ENCODE measurements around the gene LAMTOR5. TPM values are rescaled to one million over a fixed set of nuclear protein-coding genes. Genes with fewer than 3 reads are reported as not detected.

Gene LAMTOR5
- total RNA-seq, 4 donors from 2014 or later, result 46.1 to 119 (median 80.2) TPM

DNA sequence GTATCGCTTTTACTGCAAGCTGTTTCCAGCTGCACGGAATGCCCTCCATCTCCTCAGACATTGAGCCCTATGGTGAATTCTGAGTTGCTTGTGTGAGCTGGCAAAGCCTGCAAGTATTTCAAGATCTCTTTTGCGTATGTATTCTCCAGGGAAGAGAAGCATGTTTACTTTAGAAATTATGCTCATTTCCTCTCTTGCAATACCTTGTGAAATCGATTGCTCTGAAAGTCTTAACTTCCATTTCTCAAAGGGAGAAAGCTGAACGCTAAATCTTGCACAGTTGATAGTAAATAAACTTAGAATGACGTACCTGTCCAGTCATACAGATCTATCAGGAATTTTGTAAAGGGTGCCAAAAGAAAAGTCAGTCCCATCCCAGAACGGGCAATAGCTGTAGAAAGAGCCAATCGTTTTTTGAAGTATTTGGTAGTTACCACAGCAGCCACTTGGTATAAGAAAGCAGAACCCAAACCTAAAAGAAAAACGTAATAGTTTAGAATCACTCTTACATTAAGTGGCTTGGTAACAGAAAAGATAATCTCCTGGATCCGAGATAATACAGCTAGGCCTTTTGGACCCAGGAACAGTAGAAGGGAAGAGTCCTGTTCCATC, 26.7 kb downstream of the LAMTOR5 start:
- no peak overlapping the region for H3K4me3 ChIP-seq (replicated peaks in 1 of 3)
- H3K36me3 ChIP-seq, result peaks cover 4 to 7% of the 10 kb centered on the region in 2 donors
- H3K9me3 ChIP-seq, result no peaks in the 10 kb centered on the region
- H3K4me1 ChIP-seq, result no peaks in the 10 kb centered on the region
- DNase-seq, result no peak
- H3K27ac ChIP-seq, result no peak overlapping the region
- TF ChIP-seq, protein P1, sequence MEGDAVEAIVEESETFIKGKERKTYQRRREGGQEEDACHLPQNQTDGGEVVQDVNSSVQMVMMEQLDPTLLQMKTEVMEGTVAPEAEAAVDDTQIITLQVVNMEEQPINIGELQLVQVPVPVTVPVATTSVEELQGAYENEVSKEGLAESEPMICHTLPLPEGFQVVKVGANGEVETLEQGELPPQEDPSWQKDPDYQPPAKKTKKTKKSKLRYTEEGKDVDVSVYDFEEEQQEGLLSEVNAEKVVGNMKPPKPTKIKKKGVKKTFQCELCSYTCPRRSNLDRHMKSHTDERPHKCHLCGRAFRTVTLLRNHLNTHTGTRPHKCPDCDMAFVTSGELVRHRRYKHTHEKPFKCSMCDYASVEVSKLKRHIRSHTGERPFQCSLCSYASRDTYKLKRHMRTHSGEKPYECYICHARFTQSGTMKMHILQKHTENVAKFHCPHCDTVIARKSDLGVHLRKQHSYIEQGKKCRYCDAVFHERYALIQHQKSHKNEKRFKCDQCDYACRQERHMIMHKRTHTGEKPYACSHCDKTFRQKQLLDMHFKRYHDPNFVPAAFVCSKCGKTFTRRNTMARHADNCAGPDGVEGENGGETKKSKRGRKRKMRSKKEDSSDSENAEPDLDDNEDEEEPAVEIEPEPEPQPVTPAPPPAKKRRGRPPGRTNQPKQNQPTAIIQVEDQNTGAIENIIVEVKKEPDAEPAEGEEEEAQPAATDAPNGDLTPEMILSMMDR (IDR thresholded peaks at IDR 0.05), result no peak
- no peak for TF ChIP-seq POLR2A (IDR thresholded peaks at IDR 0.05)
- no peaks in the 10 kb centered on the region for H3K27me3 ChIP-seq
- 75 to 79% methylated on average over 10 of the region's 10 CpGs for WGBS, 2 donors
- intact Hi-C loops (cut with DNase I), result no loop called here

DNA sequence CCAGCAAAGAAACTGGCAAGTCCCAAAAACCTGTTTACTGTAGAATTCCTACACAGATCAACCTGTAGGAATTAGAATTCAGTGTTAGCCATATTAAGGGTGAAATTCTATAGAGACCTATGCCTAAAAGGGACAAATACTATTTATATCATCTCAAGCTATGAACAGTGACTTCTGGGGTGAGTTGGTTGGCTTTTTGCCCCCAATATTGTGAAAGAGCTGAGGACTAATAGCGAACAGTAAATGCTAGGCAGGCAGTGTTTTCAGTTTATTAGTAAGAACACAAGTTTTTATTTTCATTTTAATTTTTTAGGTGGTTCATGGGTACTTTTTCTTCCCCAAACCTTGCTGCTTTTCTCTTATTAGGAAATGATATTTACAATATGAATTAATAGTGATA, 32.0 kb downstream of the LAMTOR5 start:
- no peaks in the 10 kb centered on the region for H3K27me3 ChIP-seq
- H3K4me3 ChIP-seq (replicated peaks in 1 of 3), result no peak overlapping the region
- no peaks in the 10 kb centered on the region for H3K9me3 ChIP-seq
- intact Hi-C loops (cut with DNase I), result no loop called here
- H3K4me1 ChIP-seq, result no peaks in the 10 kb centered on the region
- H3K27ac ChIP-seq, result no peak overlapping the region
- DNase-seq, result no peak
- peaks cover 7 to 10% of the 10 kb centered on the region in 2 donors for H3K36me3 ChIP-seq
- no peak for TF ChIP-seq POLR2A (IDR thresholded peaks at IDR 0.05)
- TF ChIP-seq, protein P1 (IDR thresholded peaks at IDR 0.05), result no peak
- 93 to 95% methylated on average over 1 of the region's 1 CpG for WGBS, 2 donors

DNA sequence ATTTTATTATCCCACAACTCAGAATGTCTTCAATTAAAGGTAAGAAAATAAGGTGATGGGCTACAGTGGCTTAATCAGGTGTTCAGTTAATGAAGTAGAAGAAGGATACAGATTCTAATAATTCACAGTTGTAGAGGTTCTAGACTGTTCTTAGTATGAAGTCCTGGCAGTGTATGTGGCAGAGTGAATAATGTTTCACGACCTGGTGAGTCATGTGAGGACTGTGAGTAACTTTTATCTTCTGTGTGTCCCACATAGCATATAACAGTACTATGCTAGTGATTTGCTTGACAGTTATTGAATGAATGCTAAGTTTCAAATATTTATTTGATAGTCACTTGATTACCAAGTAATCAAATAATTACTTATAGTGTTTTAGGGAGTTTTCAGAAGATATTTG, 36.7 kb downstream of the LAMTOR5 start:
- Histone ChIP-seq H3K27me3 (no peaks in the 10 kb centered on the region), H3K9me3 (no peaks in the 10 kb centered on the region), H3K36me3 (peaks cover 0 to 6% of the 10 kb centered on the region in 2 donors), H3K4me3 (replicated peaks in 1 of 3) (no peak overlapping the region), H3K4me1 (no peaks in the 10 kb centered on the region), H3K27ac (no peak overlapping the region)
- DNase-seq, result no peak
- intact Hi-C loops (cut with DNase I), result no loop called here
- TF ChIP-seq, protein P1 (IDR thresholded peaks at IDR 0.05), result no peak
- 73 to 85% methylated on average over 1 of the region's 1 CpG for WGBS, 2 donors

DNA sequence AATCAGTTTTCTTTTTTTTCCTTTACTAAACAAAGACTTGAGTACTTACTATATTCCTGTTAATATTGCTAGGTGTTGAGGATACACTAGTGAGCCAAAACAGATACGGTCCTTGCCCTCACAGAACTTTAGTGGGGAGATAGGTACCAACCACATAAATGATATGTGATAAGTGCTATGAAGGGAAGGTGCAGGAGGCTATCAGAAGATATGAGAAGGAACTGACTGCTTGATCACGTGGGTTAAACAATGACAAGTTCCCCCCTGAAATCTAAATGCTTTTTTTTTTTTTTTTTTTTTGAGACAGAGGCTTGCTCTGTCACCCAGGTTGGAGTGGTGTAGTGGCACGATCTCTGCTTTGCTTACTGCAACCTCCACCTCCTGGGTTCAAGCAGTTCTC, 43.3 kb downstream of the LAMTOR5 start:
- intact Hi-C loops (cut with DNase I), result no loop called here
- TF ChIP-seq POLR2A (IDR thresholded peaks at IDR 0.05), result no peak
- TF ChIP-seq, protein P1 (IDR thresholded peaks at IDR 0.05), result no peak
- Histone ChIP-seq H3K27me3 (no peaks in the 10 kb centered on the region), H3K36me3 (no peaks in the 10 kb centered on the region), H3K27ac (no peak overlapping the region), H3K4me1 (no peaks in the 10 kb centered on the region), H3K9me3 (no peaks in the 10 kb centered on the region), H3K4me3 (replicated peaks in 1 of 3) (no peak overlapping the region)
- 93 to 96% methylated on average over 3 of the region's 3 CpGs for WGBS, 2 donors
- no peak for DNase-seq

DNA sequence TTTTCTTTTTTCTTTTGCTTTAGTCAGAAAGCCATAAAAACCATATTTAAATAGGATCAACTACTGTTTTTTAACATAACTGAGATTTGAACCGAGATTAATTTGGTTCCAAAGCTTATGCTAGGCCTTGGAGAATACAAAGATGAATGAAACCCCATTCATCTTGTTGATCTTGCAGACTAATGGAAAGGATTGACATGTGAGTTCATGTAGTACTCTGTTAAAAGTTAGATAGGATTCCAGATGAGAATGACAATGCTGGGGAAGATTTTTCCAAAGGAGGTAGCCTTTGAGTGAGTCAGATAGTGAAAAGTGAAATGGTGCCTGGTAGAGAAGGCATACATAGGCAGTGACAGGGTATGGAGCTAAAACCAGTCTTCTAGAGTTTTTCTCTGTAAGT, 45.6 kb downstream of the LAMTOR5 start:
- Histone ChIP-seq H3K9me3 (no peaks in the 10 kb centered on the region), H3K27ac (no peak overlapping the region), H3K4me1 (peaks cover 0 to 4% of the 10 kb centered on the region in 2 donors), H3K36me3 (no peaks in the 10 kb centered on the region), H3K4me3 (replicated peaks in 1 of 3) (no peak overlapping the region), H3K27me3 (no peaks in the 10 kb centered on the region)
- 94 to 98% methylated on average over 1 of the region's 1 CpG for WGBS, 2 donors
- intact Hi-C loops (cut with DNase I), result no loop called here
- DNase-seq, result no peak
- no peak for TF ChIP-seq POLR2A (IDR thresholded peaks at IDR 0.05)
- TF ChIP-seq, protein P1 (IDR thresholded peaks at IDR 0.05), result no peak

All from thyroid gland (tissue), 4 donors.